Body of pancreas (tissue), 4 donors: ENCODE results near the gene WDR73. TPM values are rescaled to one million over a fixed set of nuclear protein-coding genes. Genes with fewer than 3 reads are reported as not detected.

ENCODE experiments used
- ATAC-seq: fragments of 150-250 bp; one replicate; pipeline ENCODE4 v1.9.1; 2016
- DNase-seq, 4 donors: peaks; one replicate each; pipeline ENCODE4 v3.0.0-alpha.2; 2019
- H3K27ac ChIP-seq, 4 donors: fragments of 200-600 bp; sonication (generic); 1 replicate in 3 of 4; 2 replicates in 1 of 4; pipeline versions ENCODE4 v1.5.1 to v1.6.1; 2016 to 2019; ENCODE audit warnings: mild to moderate bottlenecking in 1 of 4, mixed read lengths in 1 of 4, moderate library complexity in 1 of 4
- H3K27me3 ChIP-seq, 2 donors: fragments of 200-600 bp; sonication (generic); one replicate each; pipeline ENCODE4 v1.6.0; 2016; ENCODE audit warnings: mild to moderate bottlenecking in 1 of 2
- H3K36me3 ChIP-seq, 2 donors: fragments of 200-600 bp; sonication (generic); replicated peaks in 1 of 2; 2 replicates each; pipeline ENCODE4 v1.5.1; 2016; ENCODE audit warnings: low read depth in 2 of 2; ENCODE audit not compliant: insufficient read depth in 1 of 2
- H3K4me1 ChIP-seq: fragments of 200-600 bp; sonication (generic); one replicate; pipeline ENCODE4 v1.6.0; 2016
- H3K4me3 ChIP-seq, 2 donors: fragments of 200-600 bp; sonication (generic); 1 replicate in 1 of 2; 2 replicates in 1 of 2; pipeline ENCODE4 v1.5.1; 2016 to 2019
- H3K9me3 ChIP-seq, 3 donors: fragments of 200-600 bp; sonication (generic); 1 replicate in 2 of 3; 2 replicates in 1 of 3; pipeline ENCODE4 v1.5.1; 2016
- POLR2A ChIP-seq, 3 donors: fragments of 450-650 bp; IDR thresholded peaks; one replicate each; pipeline ENCODE4 v1.6.1; 2016; ENCODE audit warnings: antibody characterized with exemption in 3 of 3, mild to moderate bottlenecking in 2 of 3
- WGBS, 2 donors: methylation state at CpG; one replicate each; pipeline ENCODE4 v1.1.5; 2017; 5-methylcytosine and 5-hydroxymethylcytosine counted together
- intact Hi-C: fragments of 100-400 bp; cut with DNase I; formaldehyde crosslinking; loops from one replicate; pipeline ENCODE4 v1.15.1; 2023
- total RNA-seq, 2 donors: library from RNA; depleted of rRNA; stranded (reverse); fragments of >200 nt; gene quantifications; one replicate each; pipeline ENCODE4 v1.1.0, GENCODE V29; 2016
- TF ChIP-seq, protein P1 (sequence below), 7 experiments: fragments of 450-650 bp in 4 of 7; fragments of 200-600 bp in 3 of 7; sonication (generic) in 3 of 7; IDR thresholded peaks; one replicate each; pipeline ENCODE4 v1.5.1; 2016 to 2019; ENCODE audit warnings: antibody characterized with exemption in 7 of 7

WDR73 gene
- total RNA-seq, 2 donors from 2014 or later, result 21.1 to 25.4 TPM

DNA sequence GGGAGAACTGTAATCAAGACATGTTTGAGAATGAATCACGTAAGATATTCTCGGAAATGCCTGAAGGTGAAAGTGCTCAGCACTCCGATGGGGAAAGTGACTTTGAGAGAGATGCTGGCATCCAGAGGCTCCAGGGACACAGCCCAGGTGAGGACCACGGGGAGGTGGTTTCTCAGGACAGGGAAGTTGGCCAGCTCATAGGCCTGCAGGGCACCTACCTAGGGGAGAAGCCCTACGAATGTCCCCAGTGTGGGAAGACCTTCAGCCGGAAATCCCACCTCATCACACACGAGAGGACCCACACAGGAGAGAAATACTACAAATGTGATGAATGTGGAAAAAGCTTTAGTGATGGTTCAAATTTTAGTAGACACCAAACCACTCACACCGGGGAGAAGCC is 33.5 kb downstream of the WDR73 start:
- DNase-seq, result no peak

DNA sequence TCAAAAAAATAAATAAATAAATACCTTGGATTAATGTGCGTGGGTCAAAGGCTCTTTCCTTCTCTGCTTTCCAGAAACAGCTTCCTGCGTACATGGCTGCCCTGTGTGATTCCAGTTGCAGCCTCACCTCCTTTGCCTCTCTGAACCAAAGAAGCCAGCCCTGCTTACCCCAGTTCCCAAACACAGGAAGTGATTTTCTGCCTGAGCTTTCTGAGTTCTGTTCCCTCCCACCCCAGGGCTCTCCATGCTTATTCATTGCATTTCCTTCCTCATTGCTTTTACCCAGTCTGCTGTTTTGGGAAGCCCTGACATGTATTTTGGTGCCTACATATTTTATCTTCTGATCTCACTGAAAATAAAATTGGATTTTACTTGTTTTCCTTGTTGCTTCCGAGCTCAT is 37.8 kb downstream of the WDR73 start:
- DNase-seq (peak in 2 of 4 donors; percentile 9 to 17), ATAC-seq (no peak)
- H3K4me3 ChIP-seq, result no peak overlapping the region
- 79 to 82% methylated on average over 3 of the region's 3 CpGs for WGBS, 2 donors
- no peak for TF ChIP-seq POLR2A (IDR thresholded peaks at IDR 0.05)
- TF ChIP-seq, protein P1, sequence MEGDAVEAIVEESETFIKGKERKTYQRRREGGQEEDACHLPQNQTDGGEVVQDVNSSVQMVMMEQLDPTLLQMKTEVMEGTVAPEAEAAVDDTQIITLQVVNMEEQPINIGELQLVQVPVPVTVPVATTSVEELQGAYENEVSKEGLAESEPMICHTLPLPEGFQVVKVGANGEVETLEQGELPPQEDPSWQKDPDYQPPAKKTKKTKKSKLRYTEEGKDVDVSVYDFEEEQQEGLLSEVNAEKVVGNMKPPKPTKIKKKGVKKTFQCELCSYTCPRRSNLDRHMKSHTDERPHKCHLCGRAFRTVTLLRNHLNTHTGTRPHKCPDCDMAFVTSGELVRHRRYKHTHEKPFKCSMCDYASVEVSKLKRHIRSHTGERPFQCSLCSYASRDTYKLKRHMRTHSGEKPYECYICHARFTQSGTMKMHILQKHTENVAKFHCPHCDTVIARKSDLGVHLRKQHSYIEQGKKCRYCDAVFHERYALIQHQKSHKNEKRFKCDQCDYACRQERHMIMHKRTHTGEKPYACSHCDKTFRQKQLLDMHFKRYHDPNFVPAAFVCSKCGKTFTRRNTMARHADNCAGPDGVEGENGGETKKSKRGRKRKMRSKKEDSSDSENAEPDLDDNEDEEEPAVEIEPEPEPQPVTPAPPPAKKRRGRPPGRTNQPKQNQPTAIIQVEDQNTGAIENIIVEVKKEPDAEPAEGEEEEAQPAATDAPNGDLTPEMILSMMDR (IDR thresholded peaks at IDR 0.05), result no peak
- intact Hi-C loops, result no loop called here
- peaks cover 5 to 6% of the 10 kb centered on the region in 2 donors for H3K36me3 ChIP-seq
- no peaks in the 10 kb centered on the region for H3K27me3 ChIP-seq
- H3K4me1 ChIP-seq, result peaks cover 4% of the 10 kb centered on the region
- H3K27ac ChIP-seq, result peak overlapping the region in 1 of 4 donors; percentile 5
- peaks cover 0 to 8% (median 2%) of the 10 kb centered on the region in 3 donors for H3K9me3 ChIP-seq

More for the DNA sequence above, 33.5 kb downstream of the WDR73 start:
- Histone ChIP-seq H3K4me1 (peaks cover 8% of the 10 kb centered on the region), H3K27ac (no peak overlapping the region), H3K4me3 (no peak overlapping the region), H3K9me3 (peaks cover 0 to 17% (median 2%) of the 10 kb centered on the region in 3 donors), H3K36me3 (peaks cover 15% of the 10 kb centered on the region in 2 donors), H3K27me3 (no peaks in the 10 kb centered on the region)
- intact Hi-C loops, result no loop called here
- WGBS, 2 donors, result 90 to 94% methylated on average over 8 of the region's 8 CpGs
- TF ChIP-seq, protein P1 (IDR thresholded peaks at IDR 0.05), result no peak
- TF ChIP-seq POLR2A (IDR thresholded peaks at IDR 0.05), result no peak
- ATAC-seq, result no peak

- DNase-seq (no peak), ATAC-seq (no peak)
- WGBS, 2 donors, result 94 to 95% methylated on average over 7 of the region's 7 CpGs
- TF ChIP-seq, protein P1 (IDR thresholded peaks at IDR 0.05), result no peak
- no peak for TF ChIP-seq POLR2A (IDR thresholded peaks at IDR 0.05)
- Histone ChIP-seq H3K4me1 (peaks cover 28% of the 10 kb centered on the region), H3K36me3 (no peaks in the 10 kb centered on the region), H3K4me3 (no peak overlapping the region), H3K27ac (no peak overlapping the region), H3K9me3 (no peaks in the 10 kb centered on the region), H3K27me3 (no peaks in the 10 kb centered on the region)
- intact Hi-C loops, result no loop called here
Measured at GRCh38 chr15:84611631-84612030, 42.5 kb downstream of the WDR73 start.

DNA sequence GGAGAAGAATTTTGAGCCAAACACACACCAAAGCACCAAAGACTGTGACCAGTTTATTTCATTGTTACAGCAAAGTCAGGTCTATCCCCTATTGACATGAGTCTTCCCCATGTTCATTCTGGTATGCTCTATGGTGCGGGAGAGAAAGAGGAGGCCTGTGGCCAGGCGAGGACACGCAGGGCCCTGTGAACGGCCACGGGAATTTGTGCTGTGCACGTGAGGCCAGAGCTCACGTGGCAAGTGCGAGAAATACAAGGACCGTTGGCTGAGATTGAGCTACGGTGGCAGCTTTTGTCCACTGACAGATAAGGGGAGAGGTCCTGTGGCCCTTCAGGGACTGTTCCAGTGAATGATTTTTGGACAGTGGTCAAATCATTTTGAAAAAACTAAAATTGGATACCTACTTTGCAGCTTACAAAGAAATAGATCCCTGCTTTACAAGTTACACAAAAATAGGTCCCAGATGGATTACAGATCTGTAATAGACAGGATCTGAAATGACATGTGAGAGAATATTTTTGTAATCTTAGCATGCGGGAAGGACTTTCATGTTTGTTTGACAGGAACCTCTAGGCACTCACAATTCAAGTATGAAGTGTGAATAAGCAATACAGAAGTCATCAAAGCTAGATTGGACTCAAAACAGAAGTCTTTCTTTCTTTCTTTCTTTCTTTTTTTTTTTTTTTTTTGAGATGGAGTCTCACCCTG is 44.1 kb downstream of the WDR73 start:
- 52% methylated on average over 11 of the region's 11 CpGs for WGBS, 2 donors
- DNase-seq, result peak in 2 of 4 donors; percentile 8 to 28

More for the DNA sequence above, 44.1 kb downstream of the WDR73 start:
- intact Hi-C loops, result no loop called here
- Histone ChIP-seq H3K9me3 (no peaks in the 10 kb centered on the region), H3K36me3 (no peaks in the 10 kb centered on the region), H3K4me1 (peaks cover 40% of the 10 kb centered on the region), H3K27me3 (no peaks in the 10 kb centered on the region), H3K4me3 (no peak overlapping the region), H3K27ac (no peak overlapping the region)
- TF ChIP-seq, protein P1 (IDR thresholded peaks at IDR 0.05), result no peak
- no peak for TF ChIP-seq POLR2A (IDR thresholded peaks at IDR 0.05)
- ATAC-seq, result no peak
